Neural cell (in vitro differentiated cells): ENCODE data around the gene KSR2. TPM values are rescaled to one million over a fixed set of nuclear protein-coding genes. Genes with fewer than 3 reads are reported as not detected.

Source experiments
- H2AFZ ChIP-seq: fragments of 200-600, 300-800 bp; sonication (generic), shearing (Covaris generic); 2 replicates; pipeline ENCODE4 v1.6.0; 2014; ENCODE audit warnings: low read depth, mild to moderate bottlenecking, antibody characterized with exemption, low read length, moderate library complexity
- H3F3A ChIP-seq: fragments of 200-600 bp; shearing (Covaris generic); 2 replicates; pipeline ENCODE4 v1.6.1; 2016; ENCODE audit warnings: mild to moderate bottlenecking, moderate library complexity, mixed read lengths, antibody characterized with exemption, low read length; ENCODE audit not compliant: insufficient read depth, poor library complexity, severe bottlenecking
- H3K27ac ChIP-seq: fragments of 200-600, 300-800 bp; sonication (generic), shearing (Covaris generic); 2 replicates; pipeline ENCODE4 v1.5.1; 2014; ENCODE audit warnings: mild to moderate bottlenecking, low read length, moderate library complexity
- H3K27me3 ChIP-seq: fragments of 300-800, 200-600 bp; sonication (generic), shearing (Covaris generic); 2 replicates; pipeline ENCODE4 v1.6.0; 2014; ENCODE audit warnings: mild to moderate bottlenecking, low read depth, low read length, moderate library complexity; ENCODE audit not compliant: insufficient read depth
- H3K36me3 ChIP-seq: fragments of 300-800, 200-600 bp; sonication (generic), shearing (Covaris generic); 2 replicates; pipeline ENCODE4 v1.5.1; 2014; ENCODE audit warnings: mild to moderate bottlenecking, antibody characterized with exemption, low read length, moderate library complexity; ENCODE audit not compliant: insufficient read depth
- H3K4me2 ChIP-seq: fragments of 300-800, 200-600 bp; sonication (generic), shearing (Covaris generic); 2 replicates; pipeline ENCODE4 v1.6.0; 2014; ENCODE audit warnings: mild to moderate bottlenecking, low read length
- H3K4me3 ChIP-seq: fragments of 300-800, 200-600 bp; sonication (generic), shearing (Covaris generic); 2 replicates; pipeline ENCODE4 v1.5.1; 2014; ENCODE audit warnings: mild to moderate bottlenecking, low read length, moderate library complexity
- H3K79me2 ChIP-seq: fragments of 200-600 bp; shearing (Covaris generic); replicated peaks from 2 replicates; pipeline ENCODE4 v1.6.0; 2014; ENCODE audit warnings: mild to moderate bottlenecking, low read length, moderate library complexity; ENCODE audit not compliant: insufficient read depth
- H3K9ac ChIP-seq: fragments of 300-800, 200-600 bp; sonication (generic), shearing (Covaris generic); 2 replicates; pipeline ENCODE4 v1.6.1; 2016; ENCODE audit warnings: mild to moderate bottlenecking, low read length, mixed read lengths
- H3K9me2 ChIP-seq: fragments of 200-600 bp; shearing (Covaris generic); 2 replicates; pipeline ENCODE4 v1.6.1; 2016; ENCODE audit warnings: mild to moderate bottlenecking, low read length, mixed read lengths; ENCODE audit not compliant: insufficient read depth
- H3K9me3 ChIP-seq: fragments of 200-600, 300-800 bp; sonication (generic), shearing (Covaris generic); 2 replicates; pipeline ENCODE4 v1.6.1; 2016; ENCODE audit warnings: mild to moderate bottlenecking, mixed run types, low read length, moderate library complexity, mixed read lengths
- H4K20me1 ChIP-seq: fragments of 200-600 bp; shearing (Covaris generic); 2 replicates; pipeline ENCODE4 v1.6.1; 2016; ENCODE audit warnings: mild to moderate bottlenecking, mixed run types; ENCODE audit not compliant: insufficient read depth
- CTCF ChIP-seq: fragments of 450-650 bp; IDR thresholded peaks from 2 replicates; pipeline ENCODE4 v1.5.1; 2014; ENCODE audit warnings: antibody characterized with exemption, mild to moderate bottlenecking, moderate library complexity; ENCODE audit not compliant: poor library complexity, severe bottlenecking
- EP300 ChIP-seq: fragments of 450-650 bp; conservative IDR thresholded peaks from 2 replicates; pipeline ENCODE4 v1.6.1; 2014; ENCODE audit warnings: antibody characterized with exemption, mild to moderate bottlenecking, moderate library complexity; ENCODE audit not compliant: poor library complexity, severe bottlenecking
- EZH2 ChIP-seq: fragments of 200-600, 300-800 bp; shearing (Covaris generic), sonication (generic); IDR thresholded peaks from 2 replicates; pipeline ENCODE4 v1.6.1; 2014; ENCODE audit warnings: antibody characterized with exemption, low read length, borderline replicate concordance, mild to moderate bottlenecking; ENCODE audit not compliant: insufficient read depth, poor library complexity, severe bottlenecking
- MXI1 ChIP-seq: fragments of 450-650 bp; conservative IDR thresholded peaks from 2 replicates; pipeline ENCODE4 v1.6.1; 2014; ENCODE audit warnings: antibody characterized with exemption, mild to moderate bottlenecking; ENCODE audit not compliant: poor library complexity, severe bottlenecking
- POLR2AphosphoS5 ChIP-seq: IDR thresholded peaks from 2 replicates; pipeline ENCODE4 v1.6.1; 2012
- RAD21 ChIP-seq: fragments of 450-650 bp; conservative IDR thresholded peaks from 2 replicates; pipeline ENCODE4 v1.6.1; 2014; ENCODE audit warnings: antibody characterized with exemption, mild to moderate bottlenecking, moderate library complexity
- REST ChIP-seq: IDR thresholded peaks from 2 replicates; pipeline ENCODE4 v1.6.1; 2012; ENCODE audit warnings: borderline replicate concordance
- SMC3 ChIP-seq: fragments of 450-650 bp; conservative IDR thresholded peaks from 2 replicates; pipeline ENCODE4 v1.6.1; 2014; ENCODE audit warnings: antibody characterized with exemption, mild to moderate bottlenecking, moderate library complexity; ENCODE audit not compliant: poor library complexity
- TAF1 ChIP-seq: IDR thresholded peaks from 2 replicates; pipeline ENCODE4 v1.6.1; 2012; ENCODE audit warnings: low read depth
- polyA plus RNA-seq: library from polyadenylated mRNA; depleted of rRNA; stranded (reverse); fragments of >200 nt; gene quantifications from 2 replicates; pipeline ENCODE4 v1.2.3, GENCODE V29; 2014

KSR2 gene
- polyA plus RNA-seq, 1 donor from 2014 or later, result 3.0 TPM

- Histone ChIP-seq H2AFZ (no peak overlapping the region), H3F3A (no peaks in the 10 kb centered on the region), H4K20me1 (no peaks in the 10 kb centered on the region), H3K9ac (no peak overlapping the region), H3K4me2 (no peak overlapping the region), H3K4me3 (no peak overlapping the region), H3K36me3 (no peaks in the 10 kb centered on the region), H3K9me3 (no peaks in the 10 kb centered on the region), H3K9me2 (no peaks in the 10 kb centered on the region), H3K27me3 (no peaks in the 10 kb centered on the region), H3K27ac (no peak overlapping the region), H3K79me2 (no peaks in the 10 kb centered on the region)
- TF ChIP-seq SMC3 (no peak), REST (no peak), TAF1 (no peak), CTCF (no peak), EZH2 (no peak), POLR2AphosphoS5 (no peak), EP300 (no peak), RAD21 (no peak), MXI1 (no peak)
These were observed 538.5 kb downstream of the KSR2 start for GRCh38 chr12:117430246-117430645.

- Histone ChIP-seq H3K79me2 (no peaks in the 10 kb centered on the region), H3K9me3 (no peaks in the 10 kb centered on the region), H4K20me1 (no peaks in the 10 kb centered on the region), H3K36me3 (no peaks in the 10 kb centered on the region), H3K9ac (no peak overlapping the region), H3K27me3 (no peaks in the 10 kb centered on the region), H2AFZ (no peak overlapping the region), H3K27ac (no peak overlapping the region), H3K4me2 (no peak overlapping the region), H3K4me3 (no peak overlapping the region), H3K9me2 (no peaks in the 10 kb centered on the region), H3F3A (no peaks in the 10 kb centered on the region)
- TF ChIP-seq CTCF, result no peak
- no peak for TF ChIP-seq POLR2AphosphoS5
- no peak for TF ChIP-seq EP300
- TF ChIP-seq MXI1, result no peak
- TF ChIP-seq SMC3, result no peak
- no peak for TF ChIP-seq RAD21
- no peak for TF ChIP-seq TAF1
- TF ChIP-seq EZH2, result no peak
- no peak for TF ChIP-seq REST
These were observed 541.6 kb downstream of the KSR2 start for GRCh38 chr12:117427211-117427610.
